ENCODE measurements around the gene DLG2. TPM values are rescaled to one million over a fixed set of nuclear protein-coding genes. Genes with fewer than 3 reads are reported as not detected.
A peak's percentile ranks its signal among the peaks of the same experiment; 100 is the strongest.

DLG2 gene
- total and polyA plus RNA-seq, 11 donors, result 2.4 to 13.9 (median 7.1) TPM

DNA sequence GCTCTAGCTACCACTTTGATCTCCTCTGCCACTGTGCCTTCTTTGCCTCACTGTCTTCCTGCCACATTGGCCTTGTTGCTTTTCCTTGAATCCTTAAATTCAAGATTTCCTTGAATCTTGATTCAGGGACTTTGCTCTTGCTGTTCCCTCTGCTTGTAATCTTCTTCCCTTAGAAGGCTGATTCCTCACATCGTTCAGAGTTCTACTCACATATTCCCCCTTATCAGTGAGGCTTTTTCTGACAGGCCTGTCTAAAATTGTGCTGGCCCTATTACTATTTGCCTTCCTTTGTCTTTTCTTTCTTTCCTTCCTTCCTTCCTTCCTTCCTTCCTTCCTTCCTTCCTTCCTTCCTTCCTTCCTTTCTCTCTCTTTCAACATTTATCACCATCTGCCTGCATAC lies 2134.1 kb downstream of the DLG2 start:
- no peak overlapping the region for H3K4me3 ChIP-seq
- 19 to 35% (median 24%) methylated on average over 1 of the region's 1 CpG for WGBS, 4 donors
- H3K9me3 ChIP-seq, result no peaks in the 10 kb centered on the region
- ATAC-seq, result no peak
- no peaks in the 10 kb centered on the region for H3K4me1 ChIP-seq
- TF ChIP-seq POLR2A (IDR thresholded peaks at IDR 0.05) (no peak), CTCF (IDR thresholded peaks at IDR 0.05) (no peak)
- intact Hi-C loops (cut with DNase I), result no loop called here
- H3K36me3 ChIP-seq, result no peaks in the 10 kb centered on the region
- no peaks in the 10 kb centered on the region for H3K27me3 ChIP-seq
- no peak overlapping the region for H3K27ac ChIP-seq
- no peak for DNase-seq

DNA sequence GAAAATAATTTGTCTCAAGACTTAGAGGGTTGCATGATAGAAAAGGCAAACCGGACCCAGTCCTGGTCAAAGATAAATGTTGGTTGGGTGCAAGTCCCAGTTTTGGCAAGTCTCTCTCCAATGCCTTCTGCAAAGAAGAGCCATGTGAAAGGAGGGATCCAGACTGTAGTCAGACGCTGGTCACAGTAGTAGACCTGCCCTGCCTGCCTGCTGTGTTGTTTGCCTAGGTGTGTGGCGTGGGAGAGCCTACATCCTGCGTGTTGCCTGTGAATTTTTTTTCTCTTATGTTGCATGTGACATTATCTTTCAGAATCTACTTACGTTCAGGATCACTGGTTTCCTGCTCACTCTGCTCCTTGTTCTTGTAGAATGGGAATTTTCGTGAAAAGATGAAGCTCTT lies 2143.3 kb downstream of the DLG2 start:
- 77 to 85% (median 80%) methylated on average over 6 of the region's 6 CpGs for WGBS, 4 donors
- no peak for TF ChIP-seq CTCF (IDR thresholded peaks at IDR 0.05)
- no peak for TF ChIP-seq POLR2A (IDR thresholded peaks at IDR 0.05)
- Histone ChIP-seq H3K36me3 (no peaks in the 10 kb centered on the region), H3K4me3 (no peak overlapping the region), H3K9me3 (no peaks in the 10 kb centered on the region), H3K4me1 (no peaks in the 10 kb centered on the region), H3K27me3 (no peaks in the 10 kb centered on the region), H3K27ac (no peak overlapping the region)
- ATAC-seq (no peak), DNase-seq (no peak)
- intact Hi-C loops (cut with DNase I), result no loop called here

- Histone ChIP-seq H3K4me3 (no peak overlapping the region), H3K4me1 (no peaks in the 10 kb centered on the region), H3K27ac (no peak overlapping the region), H3K9me3 (no peaks in the 10 kb centered on the region), H3K36me3 (no peaks in the 10 kb centered on the region), H3K27me3 (no peaks in the 10 kb centered on the region)
- WGBS, 4 donors, result 60 to 75% (median 66%) methylated on average over 3 of the region's 3 CpGs
- TF ChIP-seq CTCF (IDR thresholded peaks at IDR 0.05) (no peak), POLR2A (IDR thresholded peaks at IDR 0.05) (no peak)
- intact Hi-C loops (cut with DNase I), result no loop called here
- ATAC-seq (no peak), DNase-seq (no peak)
These were observed 2146.3 kb downstream of the DLG2 start for GRCh38 chr11:83480811-83481210.

GRCh38 chr11:83480251-83480650 lies 2146.9 kb downstream of the DLG2 start:
- 57 to 80% (median 60%) methylated on average over 8 of the region's 8 CpGs for WGBS, 4 donors
- intact Hi-C loops (cut with DNase I), result no loop called here
- Histone ChIP-seq H3K27me3 (no peaks in the 10 kb centered on the region), H3K4me1 (no peaks in the 10 kb centered on the region), H3K9me3 (no peaks in the 10 kb centered on the region), H3K27ac (no peak overlapping the region), H3K4me3 (peak overlapping the region in 1 of 12 donors; percentile 6), H3K36me3 (no peaks in the 10 kb centered on the region)
- TF ChIP-seq CTCF (IDR thresholded peaks at IDR 0.05) (no peak), POLR2A (IDR thresholded peaks at IDR 0.05) (no peak)
- DNase-seq, result no peak
- no peak for ATAC-seq
